Activated CD4-positive, alpha-beta T cell treated with anti-CD3 and anti-CD28 coated beads, Interleukin-2, amount 50 U/mL, for 24 hours (primary cell): ENCODE measurements around the gene PFKFB3.

Source experiments
- DNase-seq, 2 donors: peaks; one replicate each; pipeline ENCODE4 v3.0.0-alpha.2; 2020; ENCODE audit warnings: low read depth in 1 of 2, low spot score in 1 of 2

PFKFB3 gene

DNA sequence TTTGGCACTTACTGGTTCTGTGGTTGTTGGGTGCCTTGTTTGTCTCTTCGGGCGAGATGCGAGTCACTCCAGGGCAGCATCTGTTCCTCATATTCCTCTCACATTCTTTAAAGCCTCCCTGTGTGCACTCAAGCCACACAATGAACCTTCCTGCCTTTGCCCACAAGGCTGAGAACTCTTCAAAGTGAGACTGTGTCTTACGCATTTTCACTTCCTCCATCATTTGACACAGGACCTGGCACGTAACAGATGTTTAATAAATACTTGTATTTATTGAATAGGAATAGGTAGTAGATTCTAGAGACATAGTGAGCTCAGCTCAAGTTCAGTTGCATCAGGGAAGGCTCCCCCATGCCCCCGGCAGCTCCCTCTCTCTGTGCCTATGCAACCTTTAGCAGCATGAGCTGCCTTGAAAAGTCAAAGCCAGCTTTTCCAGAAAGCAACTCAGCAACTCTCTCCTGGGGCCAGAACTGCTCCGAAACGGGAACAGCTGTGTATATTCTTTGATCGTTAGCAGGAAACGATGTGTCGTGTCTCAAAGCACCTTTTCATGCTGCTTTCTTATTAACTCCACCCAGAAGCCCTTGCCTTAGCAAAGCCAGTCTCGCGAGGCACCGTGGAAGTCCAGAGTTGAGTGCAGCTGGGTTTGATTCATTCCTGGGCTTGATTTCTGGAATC lies 97.5 kb downstream of the PFKFB3 start:
- no peak for DNase-seq

DNA sequence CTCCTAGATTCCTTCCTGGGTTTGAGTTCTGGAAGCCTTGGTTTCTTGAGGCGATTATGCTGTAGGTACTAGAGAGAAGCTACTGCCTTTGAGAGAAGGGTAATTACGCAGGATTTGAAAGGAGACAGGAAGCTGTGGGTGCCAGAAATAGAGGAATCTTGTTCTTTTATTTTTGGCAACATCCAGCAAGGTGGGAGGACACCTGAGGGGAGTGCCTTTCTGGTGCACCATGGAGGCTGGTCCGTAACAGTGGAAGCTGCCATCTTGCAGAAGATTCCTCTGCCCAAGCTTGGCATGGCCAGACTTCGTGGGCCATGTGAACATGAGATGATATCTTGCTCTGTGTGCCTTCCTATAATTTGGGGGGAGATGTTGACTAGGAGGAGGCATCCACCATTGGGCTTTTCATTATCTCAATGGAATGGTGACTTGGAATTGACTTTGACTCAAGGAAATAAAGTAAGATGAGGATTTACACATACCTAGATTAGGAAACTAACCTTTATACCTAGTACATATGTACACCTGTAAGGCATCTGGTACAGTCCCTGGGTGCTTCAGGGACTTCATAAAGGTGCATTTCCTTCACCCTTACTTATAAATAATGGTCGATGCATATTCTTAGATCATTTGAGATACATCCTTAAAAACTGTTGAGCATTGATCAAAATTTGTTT lies 98.2 kb downstream of the PFKFB3 start:
- DNase-seq, result no peak

- no peak for DNase-seq
Observed at GRCh38 chr10:6301488-6302075, 98.8 kb downstream of the PFKFB3 start.
